Neuronal stem cell (in vitro differentiated cells): ENCODE results near the gene KCNS1.

Source experiments
- DNase-seq: peaks from one replicate; pipeline ENCODE4 v3.0.0-alpha.2; 2013; ENCODE audit warnings: low spot score
- H2AFZ ChIP-seq: one replicate; pipeline ENCODE4 v1.6.1; 2013; ENCODE audit warnings: mild to moderate bottlenecking, low read length, inconsistent platforms
- H2AK5ac ChIP-seq: 2 replicates; pipeline ENCODE4 v1.6.1; 2013; ENCODE audit warnings: low read depth, mild to moderate bottlenecking, inconsistent platforms, low read length, moderate library complexity, mixed read lengths
- H2BK120ac ChIP-seq: 2 replicates; pipeline ENCODE4 v1.6.1; 2013; ENCODE audit warnings: low read depth, mild to moderate bottlenecking, inconsistent platforms, low read length, moderate library complexity, mixed read lengths
- H2BK12ac ChIP-seq: one replicate; pipeline ENCODE4 v1.6.1; 2013; ENCODE audit warnings: low read length, inconsistent platforms
- H2BK15ac ChIP-seq: 2 replicates; pipeline ENCODE4 v1.6.1; 2013; ENCODE audit warnings: mild to moderate bottlenecking, low read length, inconsistent platforms, mixed read lengths
- H2BK5ac ChIP-seq: one replicate; pipeline ENCODE4 v1.6.1; 2013; ENCODE audit warnings: inconsistent platforms, mild to moderate bottlenecking, low read length, moderate library complexity
- H3K14ac ChIP-seq: one replicate; pipeline ENCODE4 v1.6.1; 2013; ENCODE audit warnings: low read length, inconsistent platforms
- H3K18ac ChIP-seq: 2 replicates; pipeline ENCODE4 v1.6.1; 2013; ENCODE audit warnings: low read length, inconsistent platforms
- H3K23ac ChIP-seq: 2 replicates; pipeline ENCODE4 v1.6.1; 2013; ENCODE audit warnings: low read depth, mild to moderate bottlenecking, mixed read lengths, low read length, inconsistent platforms; ENCODE audit not compliant: poor library complexity
- H3K27ac ChIP-seq: replicated peaks from 3 replicates; pipeline ENCODE4 v1.5.1; 2013; ENCODE audit warnings: low read length, inconsistent platforms
- H3K27me3 ChIP-seq, 3 experiments: 2 replicates each; pipeline ENCODE4 v1.6.1; 2013; ENCODE audit warnings: low read length in 3 of 3, mild to moderate bottlenecking in 2 of 3, inconsistent platforms in 1 of 3, low read depth in 1 of 3, mixed read lengths in 1 of 3, moderate library complexity in 1 of 3; ENCODE audit not compliant: control insufficient read depth in 3 of 3, insufficient read depth in 3 of 3
- H3K36me3 ChIP-seq, 2 donors: replicated peaks in 1 of 2; 2 replicates each; pipeline ENCODE4 v1.6.1; 2013; ENCODE audit warnings: low read length in 2 of 2; ENCODE audit not compliant: control insufficient read depth in 2 of 2, insufficient read depth in 2 of 2
- H3K4ac ChIP-seq: 2 replicates; pipeline ENCODE4 v1.6.1; 2013; ENCODE audit warnings: inconsistent platforms, mild to moderate bottlenecking, low read length, moderate library complexity
- H3K4me1 ChIP-seq, 2 donors: 1 replicate in 1 of 2; 2 replicates in 1 of 2; pipeline ENCODE4 v1.6.1; 2013; ENCODE audit warnings: low read length in 2 of 2, low read depth in 1 of 2; ENCODE audit not compliant: control insufficient read depth in 2 of 2, insufficient read depth in 1 of 2
- H3K4me2 ChIP-seq: one replicate; pipeline ENCODE4 v1.6.1; 2013; ENCODE audit warnings: mild to moderate bottlenecking, low read length, inconsistent platforms; ENCODE audit not compliant: insufficient read depth, poor library complexity, severe bottlenecking
- H3K4me3 ChIP-seq, 2 donors: 2 replicates each; pipeline ENCODE4 v1.5.1; 2013; ENCODE audit warnings: low read length in 2 of 2, mild to moderate bottlenecking in 2 of 2, inconsistent platforms in 1 of 2, moderate library complexity in 1 of 2
- H3K79me1 ChIP-seq: one replicate; pipeline ENCODE4 v1.6.1; 2013; ENCODE audit warnings: low read depth, mild to moderate bottlenecking, inconsistent platforms, low read length, moderate library complexity
- H3K9ac ChIP-seq: one replicate; pipeline ENCODE4 v1.6.1; 2013; ENCODE audit warnings: mild to moderate bottlenecking, low read depth, low read length, inconsistent platforms; ENCODE audit not compliant: poor library complexity
- H3K9me3 ChIP-seq, 2 donors: replicated peaks in 1 of 2; 2 replicates each; pipeline versions ENCODE3 to v1.6.1; 2013; ENCODE audit warnings: low read length in 2 of 2, mild to moderate bottlenecking in 2 of 2, inconsistent platforms in 1 of 2, low read depth in 1 of 2, mixed read lengths in 1 of 2, moderate library complexity in 1 of 2; ENCODE audit not compliant: control insufficient read depth in 2 of 2, insufficient read depth in 1 of 2
- H4K8ac ChIP-seq: one replicate; pipeline ENCODE4 v1.6.1; 2013; ENCODE audit warnings: low read depth, mild to moderate bottlenecking, inconsistent platforms, low read length, moderate library complexity
- H4K91ac ChIP-seq: one replicate; pipeline ENCODE4 v1.6.1; 2013; ENCODE audit warnings: low read length, low read depth, mild to moderate bottlenecking, inconsistent platforms; ENCODE audit not compliant: poor library complexity
- WGBS, 2 donors: extraction: QIAGEN DNeasy Blood & Tissue Kit; methylation state at CpG; one replicate each; pipeline ENCODE4 v1.1.7; 2013; ENCODE audit warnings: missing lambda C conversion rate in 2 of 2, mixed read lengths in 1 of 2; ENCODE audit not compliant: insufficient read length in 2 of 2, insufficient replicate concordance in 1 of 2; ENCODE audit errors: extremely low coverage in 2 of 2; 5-methylcytosine and 5-hydroxymethylcytosine counted together

Gene KCNS1

DNA sequence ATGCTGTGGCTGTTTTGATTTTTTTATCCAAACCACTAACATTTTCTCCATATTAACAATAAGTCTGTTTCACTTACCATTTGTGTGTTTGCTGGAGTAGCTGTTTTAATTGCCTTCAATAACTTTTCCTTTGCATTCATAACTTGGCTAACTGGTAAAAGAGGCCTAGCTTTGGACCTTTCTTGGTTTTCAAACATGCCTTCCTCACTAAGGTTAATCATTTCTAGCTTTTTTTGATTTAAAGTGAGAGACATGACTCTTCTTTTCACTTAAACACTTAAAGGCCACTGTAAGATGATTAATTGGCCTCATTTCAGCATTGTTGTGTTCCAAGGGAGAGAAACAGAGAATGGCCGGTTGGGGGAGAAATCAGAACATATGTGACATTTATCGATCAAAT is 20.5 kb upstream of the KCNS1 start:
- no peak overlapping the region for H3K4me3 ChIP-seq
- no peak for DNase-seq
- no peak overlapping the region for H2AFZ ChIP-seq
- H3K14ac ChIP-seq: no peak overlapping the region
- H3K4me1 ChIP-seq: no peaks in the 10 kb centered on the region
- no peak overlapping the region for H3K18ac ChIP-seq
- H2BK15ac ChIP-seq: no peak overlapping the region
- H3K27me3 ChIP-seq: peaks cover 0 to 5% (median 0%) of the 10 kb centered on the region in 3 experiments
- no peak overlapping the region for H2BK12ac ChIP-seq
- H2BK5ac ChIP-seq: no peak overlapping the region
- no peak overlapping the region for H2BK120ac ChIP-seq
- H3K27ac ChIP-seq: no peak overlapping the region
- no peak overlapping the region for H3K23ac ChIP-seq
- H3K36me3 ChIP-seq: no peaks in the 10 kb centered on the region
- H3K4me2 ChIP-seq: no peak overlapping the region
- H2AK5ac ChIP-seq: no peak overlapping the region
- H4K91ac ChIP-seq: no peak overlapping the region
- WGBS, 2 donors: no CpG with 5 or more reads among the region's 2 CpGs
- H3K4ac ChIP-seq: no peak overlapping the region
- H3K79me1 ChIP-seq: no peaks in the 10 kb centered on the region
- H3K9ac ChIP-seq: no peak overlapping the region
- H4K8ac ChIP-seq: no peak overlapping the region
- no peaks in the 10 kb centered on the region for H3K9me3 ChIP-seq

GRCh38 chr20:45119556-45120266 is 18.8 kb upstream of the KCNS1 start:
- no CpG with 5 or more reads among the region's 2 CpGs for WGBS, 2 donors
- H3K18ac ChIP-seq: no peak overlapping the region

GRCh38 chr20:45118028-45118427 is 17.1 kb upstream of the KCNS1 start:
- Histone ChIP-seq H3K4ac (no peak overlapping the region), H2BK120ac (no peak overlapping the region), H3K36me3 (no peaks in the 10 kb centered on the region), H2AK5ac (no peak overlapping the region), H3K79me1 (no peaks in the 10 kb centered on the region), H3K27me3 (peaks cover 0 to 27% (median 0%) of the 10 kb centered on the region in 3 experiments), H4K8ac (no peak overlapping the region), H3K18ac (no peak overlapping the region), H2BK15ac (no peak overlapping the region), H3K23ac (no peak overlapping the region), H3K27ac (no peak overlapping the region), H3K14ac (no peak overlapping the region), H3K4me2 (no peak overlapping the region), H2BK12ac (no peak overlapping the region), H4K91ac (no peak overlapping the region), H2AFZ (no peak overlapping the region), H2BK5ac (no peak overlapping the region), H3K9ac (no peak overlapping the region), H3K4me1 (peaks cover 0 to 1% of the 10 kb centered on the region in 2 donors), H3K9me3 (no peaks in the 10 kb centered on the region), H3K4me3 (no peak overlapping the region)
- DNase-seq: no peak
- WGBS, 2 donors: no CpG with 5 or more reads among the region's 2 CpGs

More at GRCh38 chr20:45119556-45120266, 18.8 kb upstream of the KCNS1 start:
- peaks cover 0 to 19% (median 0%) of the 10 kb centered on the region in 3 experiments for H3K27me3 ChIP-seq
- H2BK120ac ChIP-seq: no peak overlapping the region
- no peak overlapping the region for H3K14ac ChIP-seq
- no peak for DNase-seq
- H3K36me3 ChIP-seq: no peaks in the 10 kb centered on the region
- H2BK5ac ChIP-seq: no peak overlapping the region
- no peak overlapping the region for H3K4me3 ChIP-seq
- H3K9ac ChIP-seq: no peak overlapping the region
- H3K27ac ChIP-seq: no peak overlapping the region
- no peak overlapping the region for H2BK15ac ChIP-seq
- no peaks in the 10 kb centered on the region for H3K79me1 ChIP-seq
- peaks cover 0 to 1% of the 10 kb centered on the region in 2 donors for H3K4me1 ChIP-seq
- H3K9me3 ChIP-seq: no peaks in the 10 kb centered on the region
- no peak overlapping the region for H4K91ac ChIP-seq
- H3K4ac ChIP-seq: no peak overlapping the region
- no peak overlapping the region for H3K4me2 ChIP-seq
- H2AK5ac ChIP-seq: no peak overlapping the region
- no peak overlapping the region for H2AFZ ChIP-seq
- H2BK12ac ChIP-seq: no peak overlapping the region
- no peak overlapping the region for H4K8ac ChIP-seq
- no peak overlapping the region for H3K23ac ChIP-seq

DNA sequence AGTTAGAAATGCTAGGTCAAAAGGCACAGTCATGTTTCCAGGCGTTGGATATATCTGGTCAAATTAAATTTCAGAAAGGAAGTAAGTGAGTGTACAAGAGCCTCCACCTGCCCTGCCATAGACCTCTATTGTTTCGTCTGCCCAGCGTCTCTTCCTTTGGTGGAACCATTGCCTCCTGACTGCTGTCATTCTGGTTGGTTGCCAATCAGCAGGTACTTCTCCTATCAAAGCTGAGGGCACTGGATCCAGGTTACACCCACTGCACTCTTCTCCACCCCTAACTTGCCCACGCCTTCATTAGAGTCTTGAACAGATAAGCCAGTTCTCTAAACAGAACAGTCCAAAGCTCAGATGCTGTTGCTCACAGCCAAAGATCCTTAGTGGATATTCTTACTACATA is 16.7 kb upstream of the KCNS1 start:
- no peak overlapping the region for H4K8ac ChIP-seq
- H3K4me3 ChIP-seq: no peak overlapping the region
- no peak overlapping the region for H2BK12ac ChIP-seq
- no peak overlapping the region for H3K14ac ChIP-seq
- no peaks in the 10 kb centered on the region for H3K9me3 ChIP-seq
- H2BK120ac ChIP-seq: no peak overlapping the region
- no peak overlapping the region for H3K23ac ChIP-seq
- H3K36me3 ChIP-seq: no peaks in the 10 kb centered on the region
- no peak overlapping the region for H3K27ac ChIP-seq
- H3K18ac ChIP-seq: no peak overlapping the region
- no peak for DNase-seq
- peaks cover 0 to 1% of the 10 kb centered on the region in 2 donors for H3K4me1 ChIP-seq
- peaks cover 0 to 27% (median 0%) of the 10 kb centered on the region in 3 experiments for H3K27me3 ChIP-seq
- no peak overlapping the region for H2AFZ ChIP-seq
- no peak overlapping the region for H2AK5ac ChIP-seq
- no peaks in the 10 kb centered on the region for H3K79me1 ChIP-seq
- H3K4ac ChIP-seq: no peak overlapping the region
- no peak overlapping the region for H2BK15ac ChIP-seq
- H2BK5ac ChIP-seq: no peak overlapping the region
- H3K4me2 ChIP-seq: no peak overlapping the region
- no CpG with 5 or more reads among the region's 4 CpGs for WGBS, 2 donors
- no peak overlapping the region for H4K91ac ChIP-seq
- H3K9ac ChIP-seq: no peak overlapping the region
